Measurements from ENCODE around the gene UBE2S. TPM values are rescaled to one million over a fixed set of nuclear protein-coding genes. Genes with fewer than 3 reads are reported as not detected.

The UBE2S gene
- total RNA-seq, 1 donor from 2014 or later, result 22.3 TPM

GRCh38 chr19:55366790-55367189 is 40.8 kb downstream of the UBE2S start:
- Histone ChIP-seq H3K27ac (no peak overlapping the region), H3K4me3 (no peak overlapping the region), H3K27me3 (peaks cover 15% of the 10 kb centered on the region), H3K36me3 (no peaks in the 10 kb centered on the region), H3K4me1 (peaks cover 17% of the 10 kb centered on the region), H3K9me3 (no peaks in the 10 kb centered on the region)
- no peak for TF ChIP-seq POLR2AphosphoS5 (IDR thresholded peaks at IDR 0.05; ENCODE audit: insufficient read depth in 1 of 2, low read depth in 1 of 2)
- TF ChIP-seq POLR2A (IDR thresholded peaks at IDR 0.05), result no peak
- TF ChIP-seq, protein P1, sequence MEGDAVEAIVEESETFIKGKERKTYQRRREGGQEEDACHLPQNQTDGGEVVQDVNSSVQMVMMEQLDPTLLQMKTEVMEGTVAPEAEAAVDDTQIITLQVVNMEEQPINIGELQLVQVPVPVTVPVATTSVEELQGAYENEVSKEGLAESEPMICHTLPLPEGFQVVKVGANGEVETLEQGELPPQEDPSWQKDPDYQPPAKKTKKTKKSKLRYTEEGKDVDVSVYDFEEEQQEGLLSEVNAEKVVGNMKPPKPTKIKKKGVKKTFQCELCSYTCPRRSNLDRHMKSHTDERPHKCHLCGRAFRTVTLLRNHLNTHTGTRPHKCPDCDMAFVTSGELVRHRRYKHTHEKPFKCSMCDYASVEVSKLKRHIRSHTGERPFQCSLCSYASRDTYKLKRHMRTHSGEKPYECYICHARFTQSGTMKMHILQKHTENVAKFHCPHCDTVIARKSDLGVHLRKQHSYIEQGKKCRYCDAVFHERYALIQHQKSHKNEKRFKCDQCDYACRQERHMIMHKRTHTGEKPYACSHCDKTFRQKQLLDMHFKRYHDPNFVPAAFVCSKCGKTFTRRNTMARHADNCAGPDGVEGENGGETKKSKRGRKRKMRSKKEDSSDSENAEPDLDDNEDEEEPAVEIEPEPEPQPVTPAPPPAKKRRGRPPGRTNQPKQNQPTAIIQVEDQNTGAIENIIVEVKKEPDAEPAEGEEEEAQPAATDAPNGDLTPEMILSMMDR (IDR thresholded peaks at IDR 0.05), result no peak
- intact Hi-C loops (cut with DNase I), result no loop called here
- DNase-seq (ENCODE audit: extremely low spot score in 2 of 2), result no peak

DNA sequence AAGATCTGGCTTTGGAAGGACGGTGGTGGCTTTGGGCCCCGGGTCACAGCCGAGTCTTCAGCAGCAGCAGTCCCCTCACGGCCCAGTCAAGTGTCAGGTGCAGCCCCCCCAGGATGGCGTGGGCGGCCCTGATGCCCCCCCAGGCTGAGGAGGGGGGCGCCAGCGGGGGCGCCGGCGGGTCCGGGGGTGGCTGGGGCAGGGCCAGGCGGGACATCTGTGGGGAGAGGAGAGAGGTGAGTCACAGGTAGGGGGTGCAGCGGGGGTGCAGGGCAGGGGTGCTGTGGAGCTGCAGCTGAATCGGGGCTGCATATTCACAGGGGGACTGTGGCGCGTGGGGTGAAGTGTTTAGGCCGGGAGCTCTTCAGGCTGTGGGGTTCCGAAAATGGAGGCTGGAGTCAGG is 41.6 kb downstream of the UBE2S start:
- no peaks in the 10 kb centered on the region for H3K9me3 ChIP-seq
- intact Hi-C loops (cut with DNase I), result no loop called here
- DNase-seq (ENCODE audit: extremely low spot score in 2 of 2), result no peak
- peaks cover 17% of the 10 kb centered on the region for H3K4me1 ChIP-seq
- H3K4me3 ChIP-seq, result no peak overlapping the region
- H3K27me3 ChIP-seq, result peaks cover 14% of the 10 kb centered on the region
- no peaks in the 10 kb centered on the region for H3K36me3 ChIP-seq
- no peak overlapping the region for H3K27ac ChIP-seq
- TF ChIP-seq, protein P1 (IDR thresholded peaks at IDR 0.05), result no peak
- no peak for TF ChIP-seq POLR2A (IDR thresholded peaks at IDR 0.05)
- TF ChIP-seq POLR2AphosphoS5 (IDR thresholded peaks at IDR 0.05; ENCODE audit: insufficient read depth in 1 of 2, low read depth in 1 of 2), result no peak

- Histone ChIP-seq H3K27me3 (peaks cover 7% of the 10 kb centered on the region), H3K36me3 (no peaks in the 10 kb centered on the region)
- intact Hi-C loops (cut with DNase I), result no loop called here
Measured at GRCh38 chr19:55365245-55365644, 42.3 kb downstream of the UBE2S start.

GRCh38 chr19:55362990-55363716 is 44.4 kb downstream of the UBE2S start, which contains the start of gene GARIN5B:
GARIN5B (minus strand) TSS chr19:55363260; CDS start chr19:55363066, 194 bp downstream.
- intact Hi-C loops (cut with DNase I), result no loop called here
- Histone ChIP-seq H3K27me3 (peaks cover under 1% of the 10 kb centered on the region), H3K4me1 (no peaks in the 10 kb centered on the region)

More at GRCh38 chr19:55365245-55365644, 42.3 kb downstream of the UBE2S start:
- TF ChIP-seq POLR2A (IDR thresholded peaks at IDR 0.05) (no peak), POLR2AphosphoS5 (IDR thresholded peaks at IDR 0.05; ENCODE audit: insufficient read depth in 1 of 2, low read depth in 1 of 2) (no peak)
- TF ChIP-seq, protein P1 (IDR thresholded peaks at IDR 0.05), result no peak
- no peak for DNase-seq (ENCODE audit: extremely low spot score in 2 of 2)
- Histone ChIP-seq H3K9me3 (no peaks in the 10 kb centered on the region), H3K4me1 (peaks cover 13% of the 10 kb centered on the region), H3K27ac (no peak overlapping the region), H3K4me3 (no peak overlapping the region)

More at GRCh38 chr19:55362990-55363716, 44.4 kb downstream of the UBE2S start, which contains the start of gene GARIN5B:
- TF ChIP-seq, protein P1 (IDR thresholded peaks at IDR 0.05), result no peak
- TF ChIP-seq POLR2A (IDR thresholded peaks at IDR 0.05), result no peak
- TF ChIP-seq POLR2AphosphoS5 (IDR thresholded peaks at IDR 0.05; ENCODE audit: insufficient read depth in 1 of 2, low read depth in 1 of 2), result no peak
- H3K4me3 ChIP-seq, result no peak within 1 kb of the TSS
- H3K36me3 ChIP-seq, result no peaks in the 10 kb centered on the region
- no peak within 1 kb of the TSS for H3K27ac ChIP-seq
- H3K9me3 ChIP-seq, result no peaks in the 10 kb centered on the region
- no peak for DNase-seq (ENCODE audit: extremely low spot score in 2 of 2)
